Medulla oblongata (tissue), 1 donor: Measurements from ENCODE around the gene CRNKL1.
"Not testable (repeated sequence)": the region's sequence is repeated elsewhere in the genome, so short reads cannot be mapped to it uniquely, and the experiment has no call there.

ENCODE experiments used
- DNase-seq: peaks from one replicate; pipeline ENCODE4 v3.0.0-alpha.2; 2015; ENCODE audit errors: extremely low spot score

Gene CRNKL1

GRCh38 chr20:20010639-20011500, 41.4 kb downstream of the CRNKL1 start:
- DNase-seq = no peak

GRCh38 chr20:20009784-20010253, 42.4 kb downstream of the CRNKL1 start:
- no peak for DNase-seq

- no peak for DNase-seq
These were observed 46.9 kb downstream of the CRNKL1 start for GRCh38 chr20:20005342-20005741.

- DNase-seq = not testable (repeated sequence)
These were observed 48.3 kb downstream of the CRNKL1 start for GRCh38 chr20:20003955-20004322.

GRCh38 chr20:20003031-20003954, 49.0 kb downstream of the CRNKL1 start:
- peak; percentile 83 for DNase-seq

GRCh38 chr20:20002101-20002998, 49.9 kb downstream of the CRNKL1 start:
- no peak for DNase-seq

- DNase-seq = no peak
These were observed 51.9 kb downstream of the CRNKL1 start for GRCh38 chr20:20000211-20000968.

GRCh38 chr20:19998990-19999705, 53.1 kb downstream of the CRNKL1 start:
- no peak for DNase-seq

GRCh38 chr20:19996917-19997316, 55.3 kb downstream of the CRNKL1 start:
- peak; percentile 61 for DNase-seq

- no peak for DNase-seq
These were observed 56.0 kb downstream of the CRNKL1 start for GRCh38 chr20:19996222-19996621.

- DNase-seq = peak; percentile 85
These were observed 56.9 kb downstream of the CRNKL1 start for GRCh38 chr20:19995220-19995863.

- DNase-seq = no peak
These were observed 58.2 kb downstream of the CRNKL1 start for GRCh38 chr20:19993958-19994669.

- no peak for DNase-seq
These were observed 59.0 kb downstream of the CRNKL1 start for GRCh38 chr20:19992996-19993908.

- no peak for DNase-seq
These were observed 60.4 kb downstream of the CRNKL1 start for GRCh38 chr20:19991854-19992253.

- no peak for DNase-seq
These were observed 61.0 kb downstream of the CRNKL1 start for GRCh38 chr20:19991308-19991707.

- DNase-seq = no peak
These were observed 61.4 kb downstream of the CRNKL1 start for GRCh38 chr20:19990850-19991249.

- no peak for DNase-seq
These were observed 65.2 kb downstream of the CRNKL1 start for GRCh38 chr20:19987046-19987445.

GRCh38 chr20:19986419-19986818, 65.8 kb downstream of the CRNKL1 start:
- DNase-seq = no peak
